SU-DHL-6 (cell line): ENCODE data around the gene SLC9A9.

Experiments used
- H2AFZ ChIP-seq: fragments of 200-600 bp; sonication (generic); 2 replicates; pipeline ENCODE4 v1.6.1; 2014; ENCODE audit warnings: low read depth, mild to moderate bottlenecking, moderate library complexity, mixed read lengths, antibody characterized with exemption, low read length; ENCODE audit not compliant: severe bottlenecking
- H3F3A ChIP-seq: fragments of 200-600 bp; shearing (Covaris generic); 2 replicates; pipeline ENCODE4 v1.6.0; 2016; ENCODE audit warnings: antibody characterized with exemption, mild to moderate bottlenecking; ENCODE audit not compliant: insufficient read depth
- H3K27ac ChIP-seq: fragments of 200-600 bp; sonication (generic); 2 replicates; pipeline ENCODE4 v1.5.1; 2016; ENCODE audit warnings: low read depth, mild to moderate bottlenecking, low read length, moderate library complexity, mixed read lengths
- H3K27me3 ChIP-seq: fragments of 200-600 bp; sonication (generic), shearing (Covaris generic); 2 replicates; pipeline ENCODE4 v1.6.0; 2014; ENCODE audit warnings: mild to moderate bottlenecking, low read length
- H3K36me3 ChIP-seq: fragments of 200-600 bp; sonication (generic); 2 replicates; pipeline ENCODE4 v1.6.1; 2014; ENCODE audit warnings: mild to moderate bottlenecking, low read length, mixed read lengths
- H3K4me2 ChIP-seq: fragments of 300-600, 200-600 bp; shearing (Covaris generic), sonication (generic); 2 replicates; pipeline ENCODE4 v1.6.0; 2014; ENCODE audit warnings: low read length, low read depth, mild to moderate bottlenecking; ENCODE audit not compliant: poor library complexity, severe bottlenecking
- H3K4me3 ChIP-seq: fragments of 200-600 bp; sonication (generic); 2 replicates; pipeline ENCODE4 v1.5.1; 2014; ENCODE audit warnings: antibody characterized with exemption, low read length, mild to moderate bottlenecking, mixed read lengths; ENCODE audit not compliant: insufficient read depth, poor library complexity, severe bottlenecking
- H3K79me2 ChIP-seq: fragments of 200-600 bp; sonication (generic); 2 replicates; pipeline ENCODE4 v1.6.1; 2014; ENCODE audit warnings: mild to moderate bottlenecking, low read length, moderate library complexity; ENCODE audit not compliant: insufficient read depth
- H3K9ac ChIP-seq: fragments of 200-600 bp; sonication (generic); 2 replicates; pipeline ENCODE4 v1.7.0; 2014; ENCODE audit warnings: mild to moderate bottlenecking, low read length
- H3K9me2 ChIP-seq: fragments of 200-600 bp; sonication (generic); replicated peaks from 2 replicates; pipeline ENCODE4 v1.6.1; 2014; ENCODE audit warnings: low read length; ENCODE audit not compliant: insufficient read depth
- H3K9me3 ChIP-seq: fragments of 200-600 bp; sonication (generic); 2 replicates; pipeline ENCODE4 v1.6.1; 2014; ENCODE audit warnings: low read length, mixed read lengths; ENCODE audit not compliant: insufficient read depth
- H4K20me1 ChIP-seq: fragments of 200-600 bp; sonication (generic); 2 replicates; pipeline ENCODE4 v1.6.1; 2014; ENCODE audit warnings: low read depth, mild to moderate bottlenecking, antibody characterized with exemption, low read length, moderate library complexity, mixed read lengths
- CTCF ChIP-seq: fragments of 200-600 bp; sonication (generic); IDR thresholded peaks from one replicate; pipeline ENCODE4 v1.5.1; 2017; ENCODE audit warnings: antibody characterized with exemption, mild to moderate bottlenecking, low read length, moderate library complexity; ENCODE audit not compliant: insufficient read depth, poor library complexity, severe bottlenecking
- EZH2phosphoT487 ChIP-seq: fragments of 200-600 bp; sonication (generic), shearing (Covaris generic); conservative IDR thresholded peaks from 2 replicates; pipeline ENCODE4 v1.6.1; 2018; ENCODE audit warnings: mild to moderate bottlenecking, antibody characterized with exemption, low read length, moderate library complexity, mixed read lengths

The SLC9A9 gene

GRCh38 chr3:143770391-143770790 is 77.9 kb downstream of the SLC9A9 start:
- Histone ChIP-seq H2AFZ (no peak overlapping the region), H4K20me1 (no peaks in the 10 kb centered on the region), H3K4me2 (no peak overlapping the region), H3K9me2 (no peaks in the 10 kb centered on the region), H3K27ac (no peak overlapping the region), H3K79me2 (no peaks in the 10 kb centered on the region), H3F3A (no peaks in the 10 kb centered on the region), H3K9ac (no peak overlapping the region), H3K9me3 (no peaks in the 10 kb centered on the region), H3K36me3 (no peaks in the 10 kb centered on the region), H3K4me3 (no peak overlapping the region), H3K27me3 (no peaks in the 10 kb centered on the region)
- TF ChIP-seq EZH2phosphoT487 (no peak), CTCF (no peak)

GRCh38 chr3:143769616-143770015 is 78.7 kb downstream of the SLC9A9 start:
- Histone ChIP-seq H3K9me2 (no peaks in the 10 kb centered on the region), H3K9ac (no peak overlapping the region)

GRCh38 chr3:143764840-143765239 is 83.4 kb downstream of the SLC9A9 start:
- H3K9me3 ChIP-seq, result no peaks in the 10 kb centered on the region
- no peak overlapping the region for H2AFZ ChIP-seq
- H3K9ac ChIP-seq, result no peak overlapping the region
- H3K4me2 ChIP-seq, result no peak overlapping the region
- H3K27me3 ChIP-seq, result no peaks in the 10 kb centered on the region
- H3K4me3 ChIP-seq, result no peak overlapping the region
- no peaks in the 10 kb centered on the region for H3K9me2 ChIP-seq
- H3K79me2 ChIP-seq, result no peaks in the 10 kb centered on the region
- no peaks in the 10 kb centered on the region for H3K36me3 ChIP-seq
- TF ChIP-seq CTCF, result no peak
- no peak for TF ChIP-seq EZH2phosphoT487
- H3F3A ChIP-seq, result no peaks in the 10 kb centered on the region
- no peak overlapping the region for H3K27ac ChIP-seq
- no peaks in the 10 kb centered on the region for H4K20me1 ChIP-seq

More at GRCh38 chr3:143769616-143770015, 78.7 kb downstream of the SLC9A9 start:
- Histone ChIP-seq H2AFZ (no peak overlapping the region), H3K79me2 (no peaks in the 10 kb centered on the region), H3K27ac (no peak overlapping the region), H3K9me3 (no peaks in the 10 kb centered on the region), H3K27me3 (no peaks in the 10 kb centered on the region), H3K4me2 (no peak overlapping the region), H3K4me3 (no peak overlapping the region), H3K36me3 (no peaks in the 10 kb centered on the region), H4K20me1 (no peaks in the 10 kb centered on the region), H3F3A (no peaks in the 10 kb centered on the region)
- no peak for TF ChIP-seq EZH2phosphoT487
- TF ChIP-seq CTCF, result no peak
